GM12891 (cell line): ENCODE measurements around the gene YKT6.
A peak's percentile ranks its signal among the peaks of the same experiment; 100 is the strongest.

Source experiments
- POLR2A ChIP-seq: IDR thresholded peaks from 2 replicates; pipeline ENCODE4 v1.6.1; 2011; ENCODE audit warnings: low read depth, low read length, control low read depth
- POLR2AphosphoS5 ChIP-seq: IDR thresholded peaks from 2 replicates; pipeline ENCODE4 v1.6.1; 2011; ENCODE audit warnings: low read depth, low read length, control low read depth
- POU2F2 ChIP-seq: IDR thresholded peaks from 2 replicates; pipeline ENCODE4 v1.6.1; 2011; ENCODE audit warnings: low read depth, mild to moderate bottlenecking, control low read depth, low read length, moderate library complexity
- TAF1 ChIP-seq: IDR thresholded peaks from 2 replicates; pipeline ENCODE4 v1.6.1; 2011; ENCODE audit warnings: low read depth, low read length, control low read depth

GRCh38 chr7:44213877-44214388 lies 13.2 kb downstream of the YKT6 start:
- TF ChIP-seq POLR2AphosphoS5, result no peak
- no peak for TF ChIP-seq POLR2A
- no peak for TF ChIP-seq TAF1
- 0 out of 2 replicates have a peak, but pooled peaks have one; percentile 29 for TF ChIP-seq POU2F2
